HEK293 (cell line): ENCODE data around the gene TAS1R1.

Experiments used
- CTCF ChIA-PET: fragments of 350-600 bp; formaldehyde crosslinking; extraction: SDS; loops from one replicate; lab custom pipeline; 2021; ENCODE audit warnings: antibody characterized with exemption; lab: Yijun Ruan, JAX
- POLR2A ChIA-PET: fragments of 300-600 bp; formaldehyde crosslinking; extraction: SDS; loops from one replicate; lab custom pipeline; 2020; ENCODE audit warnings: antibody characterized with exemption, inconsistent platforms; lab: Yijun Ruan, JAX
- H3K27ac ChIP-seq: fragments of 200-500 bp; sonication (Bioruptor generic); 2 replicates; pipeline ENCODE4 v1.5.1; 2014; ENCODE audit warnings: low read depth, low read length, control low read depth, inconsistent platforms; ENCODE audit errors: extremely low read depth
- H3K36me3 ChIP-seq, 2 experiments: fragments of 200-500 bp in 1 of 2; sonication (Bioruptor generic) in 1 of 2; 1 replicate in 1 of 2; 2 replicates in 1 of 2; pipeline ENCODE4 v1.5.1; 2014 to 2017; ENCODE audit warnings: inconsistent platforms in 2 of 2, low read length in 2 of 2; ENCODE audit not compliant: control insufficient read depth in 2 of 2, insufficient read depth in 1 of 2
- H3K4me1 ChIP-seq: fragments of 200-500 bp; sonication (Bioruptor generic); 2 replicates; pipeline ENCODE4 v1.5.1; 2014; ENCODE audit warnings: mild to moderate bottlenecking, low read length, inconsistent platforms; ENCODE audit not compliant: control insufficient read depth, insufficient read depth
- H3K4me3 ChIP-seq: 2 replicates; pipeline ENCODE4 v1.5.1; 2011; ENCODE audit warnings: low read depth, mild to moderate bottlenecking, control low read depth, low read length, moderate library complexity
- H3K9me3 ChIP-seq: fragments of 200-500 bp; sonication (Bioruptor generic); 2 replicates; pipeline ENCODE4 v1.5.1; 2014; ENCODE audit warnings: low read depth, low read length, inconsistent platforms; ENCODE audit not compliant: control insufficient read depth, insufficient read depth
- EGR2 ChIP-seq: fragments of 450-650 bp; formaldehyde crosslinking; IDR thresholded peaks from 2 replicates; pipeline ENCODE4 v1.5.1; 2016; ENCODE audit warnings: low read depth, missing biosample characterization, missing genetic modification characterization
- GFI1B ChIP-seq: fragments of 450-650 bp; formaldehyde crosslinking; IDR thresholded peaks from 2 replicates; pipeline ENCODE4 v1.5.1; 2016; ENCODE audit warnings: missing biosample characterization, missing genetic modification characterization
- GLIS1 ChIP-seq: fragments of 450-650 bp; formaldehyde crosslinking; IDR thresholded peaks from 2 replicates; pipeline ENCODE4 v1.5.1; 2016; ENCODE audit warnings: missing biosample characterization, missing genetic modification characterization
- KLF9 ChIP-seq: fragments of 450-650 bp; formaldehyde crosslinking; IDR thresholded peaks from 2 replicates; pipeline ENCODE4 v1.5.1; 2016; ENCODE audit warnings: missing biosample characterization, missing genetic modification characterization, low read depth
- SCRT1 ChIP-seq: fragments of 450-650 bp; formaldehyde crosslinking; IDR thresholded peaks from 2 replicates; pipeline ENCODE4 v1.5.1; 2016; ENCODE audit warnings: missing biosample characterization, missing genetic modification characterization, borderline replicate concordance
- SCRT2 ChIP-seq: fragments of 450-650 bp; formaldehyde crosslinking; IDR thresholded peaks from 2 replicates; pipeline ENCODE4 v1.5.1; 2016; ENCODE audit warnings: missing biosample characterization, missing genetic modification characterization
- SP3 ChIP-seq: fragments of 450-650 bp; formaldehyde crosslinking; IDR thresholded peaks from 2 replicates; pipeline ENCODE4 v1.5.1; 2016; ENCODE audit warnings: missing biosample characterization, missing genetic modification characterization
- ZBTB17 ChIP-seq: fragments of 450-650 bp; formaldehyde crosslinking; IDR thresholded peaks from 2 replicates; pipeline ENCODE4 v1.5.1; 2016; ENCODE audit warnings: missing biosample characterization, missing genetic modification characterization
- ZBTB26 ChIP-seq: fragments of 450-650 bp; formaldehyde crosslinking; optimal IDR thresholded peaks from 2 replicates; pipeline ENCODE3; 2016; ENCODE audit warnings: missing biosample characterization, mild to moderate bottlenecking, missing genetic modification characterization
- ZIC2 ChIP-seq: fragments of 450-650 bp; formaldehyde crosslinking; IDR thresholded peaks from 2 replicates; pipeline ENCODE4 v1.5.1; 2016; ENCODE audit warnings: missing biosample characterization, missing genetic modification characterization
- ZNF146 ChIP-seq: fragments of 450-650 bp; formaldehyde crosslinking; IDR thresholded peaks from 2 replicates; pipeline ENCODE4 v1.5.1; 2016; ENCODE audit warnings: missing biosample characterization, missing genetic modification characterization
- ZNF350 ChIP-seq: fragments of 450-650 bp; formaldehyde crosslinking; IDR thresholded peaks from 2 replicates; pipeline ENCODE4 v1.5.0; 2017; ENCODE audit warnings: missing biosample characterization, mild to moderate bottlenecking, missing genetic modification characterization
- ZNF362 ChIP-seq: fragments of 450-650 bp; formaldehyde crosslinking; IDR thresholded peaks from 2 replicates; pipeline ENCODE4 v1.5.1; 2016; ENCODE audit warnings: missing biosample characterization, missing genetic modification characterization
- ZNF366 ChIP-seq: fragments of 450-650 bp; formaldehyde crosslinking; conservative IDR thresholded peaks from 2 replicates; pipeline ENCODE4 v1.5.1; 2016; ENCODE audit warnings: missing biosample characterization, missing genetic modification characterization
- ZNF37A ChIP-seq: fragments of 450-650 bp; IDR thresholded peaks from 2 replicates; pipeline ENCODE4 v1.5.1; 2018; ENCODE audit warnings: missing biosample characterization, missing genetic modification characterization
- ZNF394 ChIP-seq: fragments of 450-650 bp; formaldehyde crosslinking; IDR thresholded peaks from 2 replicates; pipeline ENCODE4 v1.5.1; 2016; ENCODE audit warnings: missing biosample characterization, missing genetic modification characterization, mild to moderate bottlenecking, moderate library complexity, borderline replicate concordance
- ZNF473 ChIP-seq: fragments of 450-650 bp; formaldehyde crosslinking; IDR thresholded peaks from 2 replicates; pipeline ENCODE4 v1.5.1; 2017; ENCODE audit warnings: missing biosample characterization, missing genetic modification characterization
- ZNF501 ChIP-seq: fragments of 450-650 bp; formaldehyde crosslinking; IDR thresholded peaks from 2 replicates; pipeline ENCODE4 v1.5.1; 2016; ENCODE audit warnings: missing biosample characterization, missing genetic modification characterization
- ZNF513 ChIP-seq: fragments of 450-650 bp; IDR thresholded peaks from 2 replicates; pipeline ENCODE4 v1.5.1; 2018; ENCODE audit warnings: missing biosample characterization, missing genetic modification characterization
- ZNF560 ChIP-seq: fragments of 450-650 bp; formaldehyde crosslinking; IDR thresholded peaks from 2 replicates; pipeline ENCODE4 v1.5.1; 2017; ENCODE audit warnings: missing biosample characterization, missing genetic modification characterization, borderline replicate concordance
- ZNF629 ChIP-seq: fragments of 450-650 bp; formaldehyde crosslinking; IDR thresholded peaks from 2 replicates; pipeline ENCODE4 v1.5.1; 2017; ENCODE audit warnings: missing biosample characterization, missing genetic modification characterization
- ZSCAN16 ChIP-seq: fragments of 450-650 bp; formaldehyde crosslinking; IDR thresholded peaks from 2 replicates; pipeline ENCODE4 v1.5.1; 2016; ENCODE audit warnings: missing biosample characterization, missing genetic modification characterization

Gene TAS1R1

GRCh38 chr1:6582370-6582769 lies 27.3 kb downstream of the TAS1R1 start:
- TF ChIP-seq ZNF560 (tag by site-specific recombination) (no peak), SCRT2 (peak; percentile 83), KLF9 (tag by site-specific recombination) (no peak), ZNF394 (tag by site-specific recombination) (no peak), SCRT1 (tag by site-specific recombination) (peak; percentile 79), ZNF501 (tag by site-specific recombination) (no peak), ZNF37A (tag by site-specific recombination) (no peak), ZIC2 (no peak), ZNF146 (tag by site-specific recombination) (no peak), SP3 (no peak), ZSCAN16 (no peak), ZNF629 (tag by site-specific recombination) (no peak)
- CTCF ChIA-PET, result interaction anchor here (0.6 to 1.2 kb wide), 3 partner anchors 14 to 122 kb away, joined by 3 to 6 read pairs (median 5); partner anchors contain the start of genes NOL9 and TAS1R1

GRCh38 chr1:6584126-6585080 lies 29.3 kb downstream of the TAS1R1 start:
- no peak overlapping the region for H3K27ac ChIP-seq
- H3K4me1 ChIP-seq, result peaks cover 8% of the 10 kb centered on the region
- ChIA-PET POLR2A (interaction anchor here (0.7 kb wide), 1 partner anchor 1541 kb away, joined by 3 read pairs; no protein-coding TSS in a partner anchor), CTCF (no interaction called here)
- TF ChIP-seq ZNF362 (tag by site-specific recombination) (no peak), ZNF350 (no peak), ZNF473 (tag by site-specific recombination) (no peak), ZNF513 (tag by site-specific recombination) (peak; percentile 71), ZBTB17 (tag by site-specific recombination) (peak; percentile 79), ZNF366 (no peak)
- H3K36me3 ChIP-seq, result peaks cover 0 to 69% of the 10 kb centered on the region in 2 experiments; a peak in 1 of 3 replicates
- no peaks in the 10 kb centered on the region for H3K9me3 ChIP-seq
- no peak overlapping the region for H3K4me3 ChIP-seq

More at GRCh38 chr1:6582370-6582769, 27.3 kb downstream of the TAS1R1 start:
- Histone ChIP-seq H3K27ac (no peak overlapping the region), H3K4me1 (peaks cover 9% of the 10 kb centered on the region), H3K4me3 (no peak overlapping the region), H3K36me3 (peaks cover 0 to 49% of the 10 kb centered on the region in 2 experiments; a peak in 1 of 3 replicates), H3K9me3 (no peaks in the 10 kb centered on the region)
- POLR2A ChIA-PET, result no interaction called here

GRCh38 chr1:6585081-6585722 lies 30.1 kb downstream of the TAS1R1 start:
- POLR2A ChIA-PET, result interaction anchor here (1.0 kb wide), 1 partner anchor 12 kb away, joined by 3 read pairs; no protein-coding TSS in a partner anchor
- Histone ChIP-seq H3K27ac (no peak overlapping the region), H3K36me3 (peaks cover 0 to 77% of the 10 kb centered on the region in 2 experiments; a peak in 1 of 3 replicates), H3K9me3 (no peaks in the 10 kb centered on the region), H3K4me1 (peaks cover 7% of the 10 kb centered on the region), H3K4me3 (no peak overlapping the region)
- 0 out of 2 replicates have a peak, but pooled peaks have one; percentile 25 for TF ChIP-seq EGR2 (tag by site-specific recombination)
- TF ChIP-seq KLF9 (tag by site-specific recombination), result 0 out of 2 replicates have a peak, but pooled peaks have one; percentile 20
- TF ChIP-seq GFI1B (tag by site-specific recombination), result no peak
- TF ChIP-seq GLIS1 (tag by site-specific recombination), result peak; percentile 90
- TF ChIP-seq ZBTB26 (tag by site-specific recombination), result no peak
- CTCF ChIA-PET, result interaction anchor here (0.7 kb wide), 1 partner anchor 18 kb away, joined by 3 read pairs; the partner anchor contains the start of gene KLHL21
